ENCODE measurements around the gene LIPT1.

The LIPT1 gene

GRCh38 chr2:99154643-99155536 lies at the start of gene LIPT1, which contains the start of gene TSGA10:
TSS of gene LIPT1 (plus strand) at chr2:99154967. CDS start at chr2:99161958, 6,991 bp downstream.
TSS of gene TSGA10 (minus strand) at chr2:99154942. CDS start at chr2:99109439, 45,503 bp downstream.
- peak; percentile 96 for DNase-seq

- peak; percentile 64 for DNase-seq
Observed at GRCh38 chr2:99106913-99107312, 47.9 kb upstream of the LIPT1 start.

- no peak for DNase-seq
Observed at GRCh38 chr2:99111236-99111635, 43.5 kb upstream of the LIPT1 start.

GRCh38 chr2:99111945-99112344 lies 42.8 kb upstream of the LIPT1 start:
- no peak for DNase-seq

GRCh38 chr2:99112617-99113016 lies 42.1 kb upstream of the LIPT1 start:
- DNase-seq, result no peak

- DNase-seq, result no peak
Observed at GRCh38 chr2:99127981-99128380, 26.8 kb upstream of the LIPT1 start.

- peak; percentile 82 for DNase-seq
Observed at GRCh38 chr2:99135044-99135556, 19.7 kb upstream of the LIPT1 start.

- no peak for DNase-seq
Observed at GRCh38 chr2:99139003-99139402, 15.8 kb upstream of the LIPT1 start.

GRCh38 chr2:99140056-99140859 lies 14.5 kb upstream of the LIPT1 start:
- no peak for DNase-seq

GRCh38 chr2:99140860-99141109 lies 14.0 kb upstream of the LIPT1 start:
- peak; percentile 45 for DNase-seq

- peak; percentile 97 for DNase-seq
Observed at GRCh38 chr2:99141110-99142108, 13.4 kb upstream of the LIPT1 start, which contains the start of gene C2orf15. TSS of gene C2orf15 (plus strand) at chr2:99141707. CDS start at chr2:99150559, 8,852 bp downstream.

GRCh38 chr2:99150706-99151105 lies 4.1 kb upstream of the LIPT1 start:
- peak; percentile 44 for DNase-seq

- DNase-seq, result no peak
Observed at GRCh38 chr2:99152199-99152895, 2.4 kb upstream of the LIPT1 start.

GRCh38 chr2:99153921-99154604 lies 704 bp upstream of the LIPT1 start:
- peak; percentile 27 for DNase-seq

GRCh38 chr2:99156891-99157290 lies 2.1 kb downstream of the LIPT1 start:
- DNase-seq, result peak; percentile 16

GRCh38 chr2:99158599-99158998 lies 3.8 kb downstream of the LIPT1 start:
- peak; percentile 27 for DNase-seq

GRCh38 chr2:99159594-99159993 lies 4.8 kb downstream of the LIPT1 start:
- no peak for DNase-seq

- DNase-seq, result no peak
Observed at GRCh38 chr2:99166218-99166617, 11.5 kb downstream of the LIPT1 start.

- no peak for DNase-seq
Observed at GRCh38 chr2:99169534-99169933, 14.8 kb downstream of the LIPT1 start.

- DNase-seq, result no peak
Observed at GRCh38 chr2:99171377-99172140, 16.8 kb downstream of the LIPT1 start.

Measured in hematopoietic multipotent progenitor cell treated with erythropoietin and hydrocortisone succinate and interleukin-3 and kit ligand, for 6 days (in vitro differentiated cells).